Osteocyte (in vitro differentiated cells): ENCODE measurements around the gene TMEM123. TPM values are rescaled to one million over a fixed set of nuclear protein-coding genes. Genes with fewer than 3 reads are reported as not detected.

ENCODE experiments used
- DNase-seq: peaks from one replicate; pipeline ENCODE4 v3.0.0; 2021; ENCODE audit warnings: mixed read lengths; ENCODE audit not compliant: unreplicated experiment; ENCODE audit errors: extremely low spot score
- H3K27ac Mint-ChIP-seq: one replicate; pipeline ENCODE4 v1.8.0; 2021; ENCODE audit warnings: mild to moderate bottlenecking, mixed read lengths; ENCODE audit not compliant: unreplicated experiment
- H3K27me3 Mint-ChIP-seq: one replicate; pipeline ENCODE4 v1.8.0; 2021; ENCODE audit warnings: mixed read lengths; ENCODE audit not compliant: unreplicated experiment
- H3K36me3 Mint-ChIP-seq: one replicate; pipeline ENCODE4 v1.8.0; 2021; ENCODE audit warnings: mixed read lengths; ENCODE audit not compliant: unreplicated experiment
- H3K4me1 Mint-ChIP-seq: one replicate; pipeline ENCODE4 v1.8.0; 2021; ENCODE audit warnings: mixed read lengths; ENCODE audit not compliant: unreplicated experiment
- H3K4me3 Mint-ChIP-seq: one replicate; pipeline ENCODE4 v1.8.0; 2021; ENCODE audit warnings: mild to moderate bottlenecking, moderate library complexity, mixed read lengths; ENCODE audit not compliant: unreplicated experiment
- H3K9me3 Mint-ChIP-seq: one replicate; pipeline ENCODE4 v1.8.0; 2021; ENCODE audit warnings: mixed read lengths; ENCODE audit not compliant: unreplicated experiment
- CTCF ChIP-seq: fragments of 200-600 bp; sonication (generic); IDR thresholded peaks from 2 replicates; pipeline ENCODE4 v1.5.0; 2021; ENCODE audit warnings: antibody characterized with exemption, mild to moderate bottlenecking, moderate library complexity
- total RNA-seq: library from RNA; stranded (reverse); gene quantifications from 2 replicates; pipeline ENCODE4 v1.2.1, GENCODE V29; 2021

The TMEM123 gene
- total RNA-seq, 1 donor from 2014 or later, result 250 TPM

DNA sequence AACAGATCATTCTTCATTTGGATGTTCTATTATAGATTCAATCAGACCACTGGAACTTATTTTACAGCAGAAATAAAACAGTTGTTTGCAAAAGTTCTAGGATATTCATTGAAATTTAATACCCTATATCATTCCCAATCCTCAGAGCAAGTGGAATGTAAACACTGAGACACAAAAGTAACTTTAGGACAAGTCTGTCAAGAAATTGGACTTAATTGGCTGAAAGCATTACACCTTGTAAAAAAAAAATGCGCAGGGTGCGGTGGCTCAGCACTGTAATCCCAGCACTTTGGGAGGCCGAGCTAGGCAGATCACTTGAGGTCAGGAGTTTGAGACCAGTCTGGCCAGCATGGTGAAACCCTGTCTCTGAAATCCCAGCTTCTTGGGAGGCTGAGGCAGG, 29.9 kb upstream of the TMEM123 start:
- no peaks in the 10 kb centered on the region for H3K36me3 Mint-ChIP-seq

GRCh38 chr11:102479733-102480132, 27.2 kb upstream of the TMEM123 start:
- no peak for TF ChIP-seq CTCF
- Mint-ChIP-seq H3K9me3 (no peaks in the 10 kb centered on the region), H3K27me3 (no peaks in the 10 kb centered on the region), H3K27ac (no peak overlapping the region), H3K4me1 (peaks cover 20% of the 10 kb centered on the region), H3K4me3 (no peak overlapping the region), H3K36me3 (no peaks in the 10 kb centered on the region)
- no peak for DNase-seq

More for the DNA sequence above, 29.9 kb upstream of the TMEM123 start:
- TF ChIP-seq CTCF, result no peak
- H3K9me3 Mint-ChIP-seq, result no peaks in the 10 kb centered on the region
- H3K27me3 Mint-ChIP-seq, result no peaks in the 10 kb centered on the region
- no peak overlapping the region for H3K27ac Mint-ChIP-seq
- H3K4me1 Mint-ChIP-seq, result peaks cover 4% of the 10 kb centered on the region
- H3K4me3 Mint-ChIP-seq, result no peak overlapping the region
- DNase-seq, result no peak

DNA sequence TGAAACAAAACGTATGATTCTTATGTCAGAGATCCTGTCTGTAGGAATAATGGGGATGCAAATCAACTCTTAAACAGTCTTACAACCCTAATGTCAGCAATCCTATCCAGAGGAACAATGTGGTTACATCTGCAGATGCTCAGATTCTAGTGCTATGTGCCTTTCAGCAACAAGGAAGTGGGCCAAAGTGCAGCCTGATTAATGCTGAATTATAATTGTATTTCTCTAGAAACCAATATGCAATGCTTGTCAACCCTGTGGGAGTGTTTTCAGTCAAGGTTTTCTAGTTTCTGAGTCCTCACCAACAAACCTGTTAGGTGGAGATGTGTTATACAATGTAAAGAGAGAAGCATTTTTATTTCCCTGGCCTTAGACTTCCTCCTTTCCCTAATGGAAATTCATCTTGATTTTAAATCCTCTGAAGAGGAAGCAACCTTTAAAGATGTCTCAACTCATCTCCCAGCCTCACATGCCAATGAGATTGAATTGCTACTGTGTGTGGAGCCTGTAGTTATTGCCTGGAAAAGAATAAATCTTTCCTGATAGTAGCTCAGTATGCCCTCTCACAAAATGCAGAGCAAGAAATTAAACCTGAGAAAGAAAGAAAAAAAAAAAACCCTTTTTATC, 26.2 kb upstream of the TMEM123 start:
- Mint-ChIP-seq H3K27ac (no peak overlapping the region), H3K27me3 (no peaks in the 10 kb centered on the region), H3K36me3 (no peaks in the 10 kb centered on the region), H3K9me3 (no peaks in the 10 kb centered on the region), H3K4me1 (peaks cover 24% of the 10 kb centered on the region), H3K4me3 (no peak overlapping the region)
- DNase-seq, result no peak
- TF ChIP-seq CTCF, result no peak

- peaks cover 24% of the 10 kb centered on the region for H3K4me1 Mint-ChIP-seq
- H3K27ac Mint-ChIP-seq, result peak overlapping the region; percentile 19
- no peak overlapping the region for H3K4me3 Mint-ChIP-seq
- H3K9me3 Mint-ChIP-seq, result no peaks in the 10 kb centered on the region
- DNase-seq, result peak; percentile 8
- no peak for TF ChIP-seq CTCF
- no peaks in the 10 kb centered on the region for H3K36me3 Mint-ChIP-seq
- H3K27me3 Mint-ChIP-seq, result no peaks in the 10 kb centered on the region
These were observed 24.2 kb upstream of the TMEM123 start for GRCh38 chr11:102476812-102477211.

DNA sequence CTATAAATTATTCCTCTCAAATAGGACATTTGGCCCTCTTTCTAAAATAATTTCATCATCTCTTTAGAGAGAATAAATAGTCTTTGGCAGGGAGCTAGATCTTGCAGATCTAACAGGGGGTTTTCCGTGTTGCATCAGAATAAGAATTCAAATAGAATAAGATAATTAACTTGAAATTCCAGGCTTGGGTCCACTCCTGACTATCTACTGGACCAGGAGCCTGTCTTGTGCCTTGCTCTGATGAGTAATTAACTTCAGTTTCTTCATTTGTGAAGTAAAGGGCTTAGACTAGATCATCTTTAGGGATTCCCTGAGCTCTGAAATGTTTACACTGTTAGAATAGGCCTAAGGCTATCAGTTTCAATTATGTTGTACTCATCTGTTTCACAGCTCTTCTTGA, 23.5 kb upstream of the TMEM123 start:
- no peak overlapping the region for H3K4me3 Mint-ChIP-seq
- TF ChIP-seq CTCF, result no peak
- H3K36me3 Mint-ChIP-seq, result no peaks in the 10 kb centered on the region
- peak; percentile 0 for DNase-seq
- no peaks in the 10 kb centered on the region for H3K27me3 Mint-ChIP-seq
- H3K4me1 Mint-ChIP-seq, result peaks cover 31% of the 10 kb centered on the region
- no peak overlapping the region for H3K27ac Mint-ChIP-seq
- H3K9me3 Mint-ChIP-seq, result no peaks in the 10 kb centered on the region
